GM18511 (cell line): ENCODE data around the gene IRAK1BP1.
"Not testable (repeated sequence)": the region's sequence is repeated elsewhere in the genome, so short reads cannot be mapped to it uniquely, and the experiment has no call there.

Experiments used
- ATAC-seq: cut with Tn5 transposase; IDR thresholded peaks from one replicate; pipeline ENCODE4 v1.9.1; 2021; ENCODE audit warnings: mild to moderate bottlenecking, moderate library complexity; ENCODE audit not compliant: unreplicated experiment

Gene IRAK1BP1

GRCh38 chr6:78867370-78868040 is at the start of gene IRAK1BP1:
IRAK1BP1 (plus strand) TSS chr6:78867551; CDS start chr6:78867577, 26 bp downstream.
- peak; percentile 97 for ATAC-seq

- ATAC-seq: no peak
Observed at GRCh38 chr6:78824045-78824444, 43.3 kb upstream of the IRAK1BP1 start.

GRCh38 chr6:78829407-78829806 is 37.9 kb upstream of the IRAK1BP1 start:
- no peak for ATAC-seq

- ATAC-seq: no peak
Observed at GRCh38 chr6:78830805-78831204, 36.5 kb upstream of the IRAK1BP1 start.

GRCh38 chr6:78831492-78831891 is 35.9 kb upstream of the IRAK1BP1 start:
- ATAC-seq: no peak

GRCh38 chr6:78832091-78832808 is 35.1 kb upstream of the IRAK1BP1 start:
- peak; percentile 63 for ATAC-seq

GRCh38 chr6:78835817-78836216 is 31.5 kb upstream of the IRAK1BP1 start:
- ATAC-seq: no peak

- ATAC-seq: no peak
Observed at GRCh38 chr6:78836598-78836997, 30.8 kb upstream of the IRAK1BP1 start.

GRCh38 chr6:78841111-78841510 is 26.2 kb upstream of the IRAK1BP1 start:
- no peak for ATAC-seq

GRCh38 chr6:78842953-78843352 is 24.4 kb upstream of the IRAK1BP1 start:
- no peak for ATAC-seq

- ATAC-seq: no peak
Observed at GRCh38 chr6:78844899-78845298, 22.5 kb upstream of the IRAK1BP1 start.

- ATAC-seq: no peak
Observed at GRCh38 chr6:78845567-78845966, 21.8 kb upstream of the IRAK1BP1 start.

GRCh38 chr6:78850621-78851020 is 16.7 kb upstream of the IRAK1BP1 start:
- ATAC-seq: no peak

GRCh38 chr6:78851156-78851555 is 16.2 kb upstream of the IRAK1BP1 start:
- ATAC-seq: no peak

GRCh38 chr6:78854546-78854945 is 12.8 kb upstream of the IRAK1BP1 start:
- ATAC-seq: no peak

GRCh38 chr6:78858339-78858938 is 8.9 kb upstream of the IRAK1BP1 start:
- ATAC-seq: not testable (repeated sequence)

- no peak for ATAC-seq
Observed at GRCh38 chr6:78861509-78861908, 5.8 kb upstream of the IRAK1BP1 start.

GRCh38 chr6:78863576-78863975 is 3.8 kb upstream of the IRAK1BP1 start:
- ATAC-seq: no peak

- ATAC-seq: no peak
Observed at GRCh38 chr6:78864957-78865356, 2.4 kb upstream of the IRAK1BP1 start.

GRCh38 chr6:78867020-78867369 is 356 bp upstream of the IRAK1BP1 start:
- peak; percentile 46 for ATAC-seq

- no peak for ATAC-seq
Observed at GRCh38 chr6:78868116-78868515, 765 bp downstream of the IRAK1BP1 start.

- no peak for ATAC-seq
Observed at GRCh38 chr6:78875505-78875904, 8.2 kb downstream of the IRAK1BP1 start.
